ENCODE results near the gene TNRC6C.

TNRC6C gene

GRCh38 chr17:78053777-78054468, 95.4 kb downstream of the TNRC6C start:
- TF ChIP-seq CTCF (IDR thresholded peaks at IDR 0.05; ENCODE audit: low read depth, low read length, missing control alignments) = no peak
- no peak overlapping the region for H3K4me3 ChIP-seq (ENCODE audit: low read depth, low read length)
- in situ Hi-C loops (cut with HindIII; ENCODE audit: low sequenced_read_pairs) = no loop called here
- no peak for DNase-seq (ENCODE audit: low read depth)

- H3K4me3 ChIP-seq (ENCODE audit: low read depth, low read length) = no peak overlapping the region
- no peak for DNase-seq (ENCODE audit: low read depth)
- in situ Hi-C loops (cut with HindIII; ENCODE audit: low sequenced_read_pairs) = no loop called here
- TF ChIP-seq CTCF (IDR thresholded peaks at IDR 0.05; ENCODE audit: low read depth, low read length, missing control alignments) = no peak
These were observed 98.7 kb downstream of the TNRC6C start for GRCh38 chr17:78057113-78057740.

GRCh38 chr17:78058001-78058400, 99.5 kb downstream of the TNRC6C start:
- no peak overlapping the region for H3K4me3 ChIP-seq (ENCODE audit: low read depth, low read length)
- DNase-seq (ENCODE audit: low read depth) = no peak
- in situ Hi-C loops (cut with HindIII; ENCODE audit: low sequenced_read_pairs) = no loop called here
- TF ChIP-seq CTCF (IDR thresholded peaks at IDR 0.05; ENCODE audit: low read depth, low read length, missing control alignments) = no peak

GRCh38 chr17:78058581-78058980, 100.1 kb downstream of the TNRC6C start:
- H3K4me3 ChIP-seq (ENCODE audit: low read depth, low read length) = no peak overlapping the region
- no peak for TF ChIP-seq CTCF (IDR thresholded peaks at IDR 0.05; ENCODE audit: low read depth, low read length, missing control alignments)
- in situ Hi-C loops (cut with HindIII; ENCODE audit: low sequenced_read_pairs) = no loop called here
- DNase-seq (ENCODE audit: low read depth) = no peak

GRCh38 chr17:78062596-78062995, 104.1 kb downstream of the TNRC6C start:
- in situ Hi-C loops (cut with HindIII; ENCODE audit: low sequenced_read_pairs) = no loop called here
- DNase-seq (ENCODE audit: low read depth) = no peak
- H3K4me3 ChIP-seq (ENCODE audit: low read depth, low read length) = no peak overlapping the region
- TF ChIP-seq CTCF (IDR thresholded peaks at IDR 0.05; ENCODE audit: low read depth, low read length, missing control alignments) = no peak

- TF ChIP-seq CTCF (IDR thresholded peaks at IDR 0.05; ENCODE audit: low read depth, low read length, missing control alignments) = no peak
- in situ Hi-C loops (cut with HindIII; ENCODE audit: low sequenced_read_pairs) = no loop called here
- no peak for DNase-seq (ENCODE audit: low read depth)
These were observed 105.0 kb downstream of the TNRC6C start for GRCh38 chr17:78063489-78063888.

More at GRCh38 chr17:78063489-78063888, 105.0 kb downstream of the TNRC6C start:
- H3K4me3 ChIP-seq (ENCODE audit: low read depth, low read length) = no peak overlapping the region
